ENCODE data around the gene PCSK5. TPM values are rescaled to one million over a fixed set of nuclear protein-coding genes. Genes with fewer than 3 reads are reported as not detected.
"Not testable (repeated sequence)": the region's sequence is repeated elsewhere in the genome, so short reads cannot be mapped to it uniquely, and the experiment has no call there.

PCSK5 gene
- polyA plus RNA-seq, 1 donor (not counting 4 experiments of a cell fraction or from before 2014, with no cell fraction given): 1.9 TPM

GRCh38 chr9:76067696-76068095, 177.2 kb downstream of the PCSK5 start:
- no peak overlapping the region for H3K27ac ChIP-seq (ENCODE audit: control insufficient read depth, insufficient read depth, low read length)
- no peaks in the 10 kb centered on the region for H4K20me1 ChIP-seq (ENCODE audit: control insufficient read depth, extremely low read depth, insufficient read depth, low read length)
- DNase-seq (ENCODE audit: low read depth, low spot score) (no peak), FAIRE-seq (no peak)
- H3K9me3 ChIP-seq (ENCODE audit: control insufficient read depth, low read depth, low read length): no peaks in the 10 kb centered on the region
- no peaks in the 10 kb centered on the region for H3K4me1 ChIP-seq (ENCODE audit: control insufficient read depth, extremely low read depth, insufficient read depth, low read length)
- H3K9ac ChIP-seq (ENCODE audit: control insufficient read depth, extremely low read depth, insufficient read depth, low read length): no peak overlapping the region
- H3K27me3 ChIP-seq (ENCODE audit: control insufficient read depth, extremely low read depth, insufficient read depth, low read length): no peaks in the 10 kb centered on the region
- H3K4me3 ChIP-seq (ENCODE audit: control insufficient read depth in 2 of 3, extremely low read depth in 1 of 3, insufficient read depth in 2 of 3, low read depth in 1 of 3, low read length in 3 of 3): no peak overlapping the region
- H3K36me3 ChIP-seq (ENCODE audit: control insufficient read depth in 2 of 2, extremely low read depth in 1 of 2, insufficient read depth in 2 of 2, low read length in 2 of 2): no peaks in the 10 kb centered on the region
- no peaks in the 10 kb centered on the region for H3K9me1 ChIP-seq (ENCODE audit: control insufficient read depth, extremely low read depth, insufficient read depth, low read length)
- H3K79me2 ChIP-seq (ENCODE audit: control insufficient read depth, insufficient read depth, low read length): no peaks in the 10 kb centered on the region
- no peak overlapping the region for H3K4me2 ChIP-seq (ENCODE audit: control insufficient read depth, extremely low read depth, insufficient read depth, low read depth, low read length)
- TF ChIP-seq EZH2 (IDR thresholded peaks at IDR 0.05; ENCODE audit: low read length) (no peak), CTCF (optimal IDR thresholded peaks at IDR 0.05 in 1 of 3, IDR thresholded peaks at IDR 0.05 in 1 of 3, conservative IDR thresholded peaks at IDR 0.05 in 1 of 3; ENCODE audit: extremely low read depth in 1 of 3, insufficient read depth in 2 of 3, low read length in 3 of 3) (no peak)
- dilution Hi-C loops (cut with MboI; ENCODE audit: extremely low pct_ligation_motif_present, low sequenced_read_pairs): no loop called here
- H2AFZ ChIP-seq (ENCODE audit: control insufficient read depth, low read length): no peak overlapping the region

DNA sequence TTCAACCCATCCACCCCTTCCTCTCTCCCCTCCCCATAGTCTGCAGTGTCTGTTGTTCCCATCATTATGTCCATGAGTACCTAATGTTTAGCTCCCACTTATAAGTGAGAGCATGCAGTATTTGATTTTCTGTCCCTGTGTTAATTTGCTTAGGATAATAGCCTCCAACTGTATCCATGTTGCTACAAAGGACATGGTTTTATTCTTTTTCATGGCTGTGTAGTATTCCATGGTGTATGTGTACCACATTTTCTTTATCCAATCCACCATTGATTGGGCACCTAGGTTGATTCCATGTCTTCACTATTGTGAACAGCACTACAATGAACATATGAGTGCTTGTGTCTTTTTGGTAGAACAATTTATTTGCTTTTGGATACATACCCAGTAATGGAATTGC, 187.1 kb downstream of the PCSK5 start:
- Histone ChIP-seq H3K9me1 (ENCODE audit: control insufficient read depth, extremely low read depth, insufficient read depth, low read length) (no peaks in the 10 kb centered on the region), H3K27me3 (ENCODE audit: control insufficient read depth, extremely low read depth, insufficient read depth, low read length) (no peaks in the 10 kb centered on the region), H3K9ac (ENCODE audit: control insufficient read depth, extremely low read depth, insufficient read depth, low read length) (no peak overlapping the region), H4K20me1 (ENCODE audit: control insufficient read depth, extremely low read depth, insufficient read depth, low read length) (no peaks in the 10 kb centered on the region), H3K79me2 (ENCODE audit: control insufficient read depth, insufficient read depth, low read length) (no peaks in the 10 kb centered on the region), H3K4me1 (ENCODE audit: control insufficient read depth, extremely low read depth, insufficient read depth, low read length) (no peaks in the 10 kb centered on the region), H3K4me2 (ENCODE audit: control insufficient read depth, extremely low read depth, insufficient read depth, low read depth, low read length) (no peak overlapping the region), H2AFZ (ENCODE audit: control insufficient read depth, low read length) (no peak overlapping the region), H3K9me3 (ENCODE audit: control insufficient read depth, low read depth, low read length) (peaks cover 3% of the 10 kb centered on the region), H3K27ac (ENCODE audit: control insufficient read depth, insufficient read depth, low read length) (no peak overlapping the region), H3K36me3 (ENCODE audit: control insufficient read depth in 2 of 2, extremely low read depth in 1 of 2, insufficient read depth in 2 of 2, low read length in 2 of 2) (no peaks in the 10 kb centered on the region), H3K4me3 (ENCODE audit: control insufficient read depth in 2 of 3, extremely low read depth in 1 of 3, insufficient read depth in 2 of 3, low read depth in 1 of 3, low read length in 3 of 3) (no peak overlapping the region)
- TF ChIP-seq CTCF (optimal IDR thresholded peaks at IDR 0.05 in 1 of 3, IDR thresholded peaks at IDR 0.05 in 1 of 3, conservative IDR thresholded peaks at IDR 0.05 in 1 of 3; ENCODE audit: extremely low read depth in 1 of 3, insufficient read depth in 2 of 3, low read length in 3 of 3) (no peak), EZH2 (IDR thresholded peaks at IDR 0.05; ENCODE audit: low read length) (no peak)
- FAIRE-seq: no peak
- no peak for DNase-seq (ENCODE audit: low read depth, low spot score)
- dilution Hi-C loops (cut with MboI; ENCODE audit: extremely low pct_ligation_motif_present, low sequenced_read_pairs): no loop called here

DNA sequence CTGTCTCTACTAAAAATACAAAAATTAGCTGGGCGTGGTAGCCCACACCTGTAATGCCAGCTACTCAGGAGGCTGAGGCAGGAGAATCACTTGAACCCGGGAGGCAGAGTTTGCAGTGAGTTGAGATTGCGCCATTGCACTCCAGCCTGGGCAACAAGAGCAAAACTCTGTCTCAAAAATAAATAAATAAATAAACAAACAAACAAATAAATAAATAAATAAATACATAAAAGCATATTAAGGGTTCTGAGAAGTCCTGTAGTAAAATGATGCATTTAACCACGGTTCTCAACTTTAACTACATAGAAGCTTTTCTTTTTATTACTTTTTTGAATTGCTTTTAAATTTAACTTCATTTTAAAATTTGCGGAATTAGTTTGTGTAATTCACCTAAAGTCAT, 190.8 kb downstream of the PCSK5 start:
- H3K9ac ChIP-seq (ENCODE audit: control insufficient read depth, extremely low read depth, insufficient read depth, low read length); H4K20me1 ChIP-seq (ENCODE audit: control insufficient read depth, extremely low read depth, insufficient read depth, low read length); H3K4me2 ChIP-seq (ENCODE audit: control insufficient read depth, extremely low read depth, insufficient read depth, low read depth, low read length); H3K79me2 ChIP-seq (ENCODE audit: control insufficient read depth, insufficient read depth, low read length); H3K4me1 ChIP-seq (ENCODE audit: control insufficient read depth, extremely low read depth, insufficient read depth, low read length); H3K9me3 ChIP-seq (ENCODE audit: control insufficient read depth, low read depth, low read length); H3K9me1 ChIP-seq (ENCODE audit: control insufficient read depth, extremely low read depth, insufficient read depth, low read length); H2AFZ ChIP-seq (ENCODE audit: control insufficient read depth, low read length); H3K27ac ChIP-seq (ENCODE audit: control insufficient read depth, insufficient read depth, low read length); H3K36me3 ChIP-seq (ENCODE audit: control insufficient read depth in 2 of 2, extremely low read depth in 1 of 2, insufficient read depth in 2 of 2, low read length in 2 of 2); H3K27me3 ChIP-seq (ENCODE audit: control insufficient read depth, extremely low read depth, insufficient read depth, low read length); H3K4me3 ChIP-seq (ENCODE audit: control insufficient read depth in 2 of 3, extremely low read depth in 1 of 3, insufficient read depth in 2 of 3, low read depth in 1 of 3, low read length in 3 of 3); dilution Hi-C loops (cut with MboI; ENCODE audit: extremely low pct_ligation_motif_present, low sequenced_read_pairs); FAIRE-seq; DNase-seq (ENCODE audit: low read depth, low spot score): not testable (repeated sequence)
